ENCODE results near the gene THSD7B. TPM values are rescaled to one million over a fixed set of nuclear protein-coding genes. Genes with fewer than 3 reads are reported as not detected.
A peak's percentile ranks its signal among the peaks of the same experiment; 100 is the strongest.

THSD7B gene
- total RNA-seq, 4 donors from 2014 or later = under 0.01 to 0.29 (median 0.03) TPM

GRCh38 chr2:136927156-136927555, 161.8 kb downstream of the THSD7B start:
- Histone ChIP-seq H3K27me3 (no peaks in the 10 kb centered on the region), H3K27ac (replicated peaks in 1 of 4) (no peak overlapping the region), H3K9me3 (no peaks in the 10 kb centered on the region), H3K4me1 (no peaks in the 10 kb centered on the region), H3K4me3 (no peak overlapping the region), H3K36me3 (no peaks in the 10 kb centered on the region)
- no peak for TF ChIP-seq POLR2AphosphoS5 (IDR thresholded peaks at IDR 0.05)
- no peak for TF ChIP-seq EP300 (IDR thresholded peaks at IDR 0.05)
- no peak for TF ChIP-seq POLR2A (IDR thresholded peaks at IDR 0.05; ENCODE audit: low read depth)
- TF ChIP-seq CTCF (IDR thresholded peaks at IDR 0.05) = no peak
- 70% methylated on average over 3 of the region's 3 CpGs for WGBS
- DNase-seq (ENCODE audit: extremely low spot score) = no peak
- intact Hi-C loops (cut with DNase I) = no loop called here

GRCh38 chr2:136929531-136929930, 164.2 kb downstream of the THSD7B start:
- Histone ChIP-seq H3K36me3 (no peaks in the 10 kb centered on the region), H3K4me3 (no peak overlapping the region), H3K27me3 (no peaks in the 10 kb centered on the region), H3K9me3 (no peaks in the 10 kb centered on the region), H3K4me1 (no peaks in the 10 kb centered on the region), H3K27ac (replicated peaks in 1 of 4) (no peak overlapping the region)
- intact Hi-C loops (cut with DNase I) = no loop called here
- no peak for DNase-seq (ENCODE audit: extremely low spot score)
- 55% methylated on average over 2 of the region's 2 CpGs for WGBS
- TF ChIP-seq CTCF (IDR thresholded peaks at IDR 0.05) (no peak), POLR2A (IDR thresholded peaks at IDR 0.05; ENCODE audit: low read depth) (no peak), POLR2AphosphoS5 (IDR thresholded peaks at IDR 0.05) (no peak), EP300 (IDR thresholded peaks at IDR 0.05) (no peak)

- H3K4me3 ChIP-seq = no peak overlapping the region
- intact Hi-C loops (cut with DNase I) = no loop called here
Measured at GRCh38 chr2:136932700-136933099, 167.4 kb downstream of the THSD7B start.

GRCh38 chr2:136935119-136935518, 169.8 kb downstream of the THSD7B start:
- no peak overlapping the region for H3K27ac ChIP-seq (replicated peaks in 1 of 4)
- intact Hi-C loops (cut with DNase I) = no loop called here
- no peaks in the 10 kb centered on the region for H3K27me3 ChIP-seq
- H3K4me3 ChIP-seq = no peak overlapping the region
- H3K9me3 ChIP-seq = no peaks in the 10 kb centered on the region
- H3K4me1 ChIP-seq = no peaks in the 10 kb centered on the region
- DNase-seq (ENCODE audit: extremely low spot score) = no peak
- WGBS = 84% methylated on average over 1 of the region's 1 CpG
- H3K36me3 ChIP-seq = no peaks in the 10 kb centered on the region
- TF ChIP-seq POLR2A (IDR thresholded peaks at IDR 0.05; ENCODE audit: low read depth) (no peak), POLR2AphosphoS5 (IDR thresholded peaks at IDR 0.05) (no peak), EP300 (IDR thresholded peaks at IDR 0.05) (no peak), CTCF (IDR thresholded peaks at IDR 0.05) (no peak)

More at GRCh38 chr2:136932700-136933099, 167.4 kb downstream of the THSD7B start:
- Histone ChIP-seq H3K27ac (replicated peaks in 1 of 4) (no peak overlapping the region), H3K9me3 (no peaks in the 10 kb centered on the region), H3K36me3 (no peaks in the 10 kb centered on the region), H3K4me1 (no peaks in the 10 kb centered on the region), H3K27me3 (no peaks in the 10 kb centered on the region)
- 49% methylated on average over 3 of the region's 3 CpGs for WGBS
- DNase-seq (ENCODE audit: extremely low spot score) = no peak
- TF ChIP-seq EP300 (IDR thresholded peaks at IDR 0.05) (no peak), CTCF (IDR thresholded peaks at IDR 0.05) (peak in 2 of 3 experiments; percentile 11 to 21)

GRCh38 chr2:136956050-136956449, 190.7 kb downstream of the THSD7B start:
- no peaks in the 10 kb centered on the region for H3K9me3 ChIP-seq
- no peak for DNase-seq (ENCODE audit: extremely low spot score)
- H3K27me3 ChIP-seq = no peaks in the 10 kb centered on the region
- TF ChIP-seq EP300 (IDR thresholded peaks at IDR 0.05) (no peak), POLR2A (IDR thresholded peaks at IDR 0.05; ENCODE audit: low read depth) (no peak), POLR2AphosphoS5 (IDR thresholded peaks at IDR 0.05) (no peak), CTCF (IDR thresholded peaks at IDR 0.05) (no peak)
- H3K4me1 ChIP-seq = no peaks in the 10 kb centered on the region
- intact Hi-C loops (cut with DNase I) = no loop called here
- no peaks in the 10 kb centered on the region for H3K36me3 ChIP-seq
- WGBS = 43% methylated on average over 1 of the region's 1 CpG
- no peak overlapping the region for H3K4me3 ChIP-seq
- no peak overlapping the region for H3K27ac ChIP-seq (replicated peaks in 1 of 4)

All from esophagus muscularis mucosa (tissue), 4 donors.